ENCODE data around the gene SLC9A2. TPM values are rescaled to one million over a fixed set of nuclear protein-coding genes. Genes with fewer than 3 reads are reported as not detected.

SLC9A2 gene
- total RNA-seq, 1 donor from 2014 or later: 0.32 TPM

- FAIRE-seq (no peak), DNase-seq (ENCODE audit: low read depth) (no peak)
- Histone ChIP-seq H3K4me3 (ENCODE audit: insufficient read depth, low read depth, low read length) (no peak overlapping the region), H3K79me2 (ENCODE audit: insufficient read depth, low read length) (no peaks in the 10 kb centered on the region), H3K4me2 (ENCODE audit: low read length) (no peak overlapping the region), H3K4me1 (ENCODE audit: insufficient read depth, low read length) (no peaks in the 10 kb centered on the region), H4K20me1 (ENCODE audit: insufficient read depth, low read length) (no peaks in the 10 kb centered on the region), H3K9ac (ENCODE audit: low read length) (no peak overlapping the region), H3K27ac (ENCODE audit: low read depth, low read length) (no peak overlapping the region), H3K27me3 (ENCODE audit: insufficient read depth, low read length) (peaks cover 2% of the 10 kb centered on the region), H3K9me3 (ENCODE audit: insufficient read depth, low read depth, low read length) (no peaks in the 10 kb centered on the region), H3K36me3 (ENCODE audit: insufficient read depth, low read length) (no peaks in the 10 kb centered on the region), H2AFZ (ENCODE audit: low read depth, low read length) (no peak overlapping the region)
- H3K36me3 Mint-ChIP-seq (ENCODE audit: low read depth, unreplicated experiment): no peaks in the 10 kb centered on the region
- no peaks in the 10 kb centered on the region for H3K9me3 Mint-ChIP-seq (ENCODE audit: unreplicated experiment)
- no peak overlapping the region for H3K27ac Mint-ChIP-seq (ENCODE audit: unreplicated experiment)
- TF ChIP-seq EZH2 (IDR thresholded peaks at IDR 0.05; ENCODE audit: insufficient read depth, low read length) (no peak), CTCF (IDR thresholded peaks at IDR 0.05; ENCODE audit: insufficient read depth, low read depth, low read length) (no peak)
- no peak overlapping the region for H3K4me3 Mint-ChIP-seq (ENCODE audit: unreplicated experiment)
- no peaks in the 10 kb centered on the region for H3K27me3 Mint-ChIP-seq (ENCODE audit: low read depth, unreplicated experiment)
- no peaks in the 10 kb centered on the region for H3K4me1 Mint-ChIP-seq (ENCODE audit: low read depth, unreplicated experiment)
These were observed 31.0 kb upstream of the SLC9A2 start for GRCh38 chr2:102588213-102588939.

GRCh38 chr2:102589444-102589843, 29.9 kb upstream of the SLC9A2 start:
- Histone ChIP-seq H3K79me2 (ENCODE audit: insufficient read depth, low read length) (no peaks in the 10 kb centered on the region), H3K27me3 (ENCODE audit: insufficient read depth, low read length) (peaks cover 2% of the 10 kb centered on the region), H2AFZ (ENCODE audit: low read depth, low read length) (no peak overlapping the region), H3K4me1 (ENCODE audit: insufficient read depth, low read length) (no peaks in the 10 kb centered on the region), H3K9ac (ENCODE audit: low read length) (no peak overlapping the region), H3K4me2 (ENCODE audit: low read length) (no peak overlapping the region), H3K36me3 (ENCODE audit: insufficient read depth, low read length) (no peaks in the 10 kb centered on the region), H3K4me3 (ENCODE audit: insufficient read depth, low read depth, low read length) (no peak overlapping the region), H3K9me3 (ENCODE audit: insufficient read depth, low read depth, low read length) (no peaks in the 10 kb centered on the region), H4K20me1 (ENCODE audit: insufficient read depth, low read length) (no peaks in the 10 kb centered on the region), H3K27ac (ENCODE audit: low read depth, low read length) (no peak overlapping the region)
- Mint-ChIP-seq H3K4me1 (ENCODE audit: low read depth, unreplicated experiment) (no peaks in the 10 kb centered on the region), H3K9me3 (ENCODE audit: unreplicated experiment) (no peaks in the 10 kb centered on the region), H3K4me3 (ENCODE audit: unreplicated experiment) (no peak overlapping the region), H3K27me3 (ENCODE audit: low read depth, unreplicated experiment) (no peaks in the 10 kb centered on the region), H3K27ac (ENCODE audit: unreplicated experiment) (no peak overlapping the region), H3K36me3 (ENCODE audit: low read depth, unreplicated experiment) (no peaks in the 10 kb centered on the region)
- no peak for TF ChIP-seq CTCF (IDR thresholded peaks at IDR 0.05; ENCODE audit: insufficient read depth, low read depth, low read length)
- no peak for TF ChIP-seq EZH2 (IDR thresholded peaks at IDR 0.05; ENCODE audit: insufficient read depth, low read length)
- DNase-seq (ENCODE audit: low read depth) (no peak), FAIRE-seq (no peak)

GRCh38 chr2:102591491-102592045, 27.8 kb upstream of the SLC9A2 start:
- Mint-ChIP-seq H3K4me1 (ENCODE audit: low read depth, unreplicated experiment) (no peaks in the 10 kb centered on the region), H3K4me3 (ENCODE audit: unreplicated experiment) (no peak overlapping the region), H3K27ac (ENCODE audit: unreplicated experiment) (no peak overlapping the region), H3K9me3 (ENCODE audit: unreplicated experiment) (no peaks in the 10 kb centered on the region), H3K27me3 (ENCODE audit: low read depth, unreplicated experiment) (no peaks in the 10 kb centered on the region), H3K36me3 (ENCODE audit: low read depth, unreplicated experiment) (no peaks in the 10 kb centered on the region)
- H3K27me3 ChIP-seq (ENCODE audit: insufficient read depth, low read length): peaks cover 2% of the 10 kb centered on the region
- no peak for FAIRE-seq
- H3K36me3 ChIP-seq (ENCODE audit: insufficient read depth, low read length): no peaks in the 10 kb centered on the region
- H3K9ac ChIP-seq (ENCODE audit: low read length): no peak overlapping the region
- H3K79me2 ChIP-seq (ENCODE audit: insufficient read depth, low read length): no peaks in the 10 kb centered on the region
- H3K4me3 ChIP-seq (ENCODE audit: insufficient read depth, low read depth, low read length): no peak overlapping the region
- H3K9me3 ChIP-seq (ENCODE audit: insufficient read depth, low read depth, low read length): no peaks in the 10 kb centered on the region
- TF ChIP-seq CTCF (IDR thresholded peaks at IDR 0.05; ENCODE audit: insufficient read depth, low read depth, low read length) (no peak), EZH2 (IDR thresholded peaks at IDR 0.05; ENCODE audit: insufficient read depth, low read length) (no peak)
- no peak overlapping the region for H3K27ac ChIP-seq (ENCODE audit: low read depth, low read length)
- no peak overlapping the region for H3K4me2 ChIP-seq (ENCODE audit: low read length)
- no peak for DNase-seq (ENCODE audit: low read depth)
- H3K4me1 ChIP-seq (ENCODE audit: insufficient read depth, low read length): no peaks in the 10 kb centered on the region
- H2AFZ ChIP-seq (ENCODE audit: low read depth, low read length): no peak overlapping the region
- no peaks in the 10 kb centered on the region for H4K20me1 ChIP-seq (ENCODE audit: insufficient read depth, low read length)
